Hepatocyte (in vitro differentiated cells): Measurements from ENCODE around the gene BPI.

ENCODE experiments used
- EZH2 ChIP-seq: fragments of 200-600 bp; sonication (generic); IDR thresholded peaks from 2 replicates; pipeline ENCODE4 v1.6.1; 2016; ENCODE audit warnings: antibody characterized with exemption, mild to moderate bottlenecking, borderline replicate concordance
- EZH2phosphoT487 ChIP-seq: fragments of 200-600 bp; sonication (generic); IDR thresholded peaks from one replicate; pipeline ENCODE4 v1.6.1; 2018; ENCODE audit warnings: antibody characterized with exemption, mild to moderate bottlenecking, low read depth, moderate library complexity; ENCODE audit not compliant: unreplicated experiment, severe bottlenecking
- TF ChIP-seq, protein P1 (sequence below): fragments of 200-600 bp; sonication (generic); IDR thresholded peaks from 2 replicates; pipeline ENCODE4 v1.5.1; 2016; ENCODE audit warnings: antibody characterized with exemption, mild to moderate bottlenecking; ENCODE audit not compliant: poor library complexity

DNA sequence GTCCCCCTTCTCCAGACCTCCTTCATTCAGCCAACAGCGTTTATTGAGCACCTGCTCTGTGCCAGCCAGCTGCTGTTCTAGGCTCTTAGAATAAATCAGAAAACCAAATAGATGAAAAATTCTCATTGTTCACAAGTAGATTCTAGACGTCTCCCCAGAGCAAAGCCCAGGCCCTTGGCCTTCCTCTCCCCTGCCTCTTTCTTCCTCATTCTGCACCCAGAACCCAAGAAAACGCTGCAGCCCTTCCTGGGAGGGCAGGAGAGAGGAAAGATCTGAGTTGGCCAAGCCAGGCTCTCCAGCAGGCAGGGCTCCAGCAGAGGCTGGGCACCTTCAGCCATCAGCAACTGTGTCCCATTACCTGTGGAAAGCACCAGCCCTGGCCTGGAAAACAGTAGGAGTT lies 12.0 kb upstream of the BPI start:
- TF ChIP-seq, protein P1, sequence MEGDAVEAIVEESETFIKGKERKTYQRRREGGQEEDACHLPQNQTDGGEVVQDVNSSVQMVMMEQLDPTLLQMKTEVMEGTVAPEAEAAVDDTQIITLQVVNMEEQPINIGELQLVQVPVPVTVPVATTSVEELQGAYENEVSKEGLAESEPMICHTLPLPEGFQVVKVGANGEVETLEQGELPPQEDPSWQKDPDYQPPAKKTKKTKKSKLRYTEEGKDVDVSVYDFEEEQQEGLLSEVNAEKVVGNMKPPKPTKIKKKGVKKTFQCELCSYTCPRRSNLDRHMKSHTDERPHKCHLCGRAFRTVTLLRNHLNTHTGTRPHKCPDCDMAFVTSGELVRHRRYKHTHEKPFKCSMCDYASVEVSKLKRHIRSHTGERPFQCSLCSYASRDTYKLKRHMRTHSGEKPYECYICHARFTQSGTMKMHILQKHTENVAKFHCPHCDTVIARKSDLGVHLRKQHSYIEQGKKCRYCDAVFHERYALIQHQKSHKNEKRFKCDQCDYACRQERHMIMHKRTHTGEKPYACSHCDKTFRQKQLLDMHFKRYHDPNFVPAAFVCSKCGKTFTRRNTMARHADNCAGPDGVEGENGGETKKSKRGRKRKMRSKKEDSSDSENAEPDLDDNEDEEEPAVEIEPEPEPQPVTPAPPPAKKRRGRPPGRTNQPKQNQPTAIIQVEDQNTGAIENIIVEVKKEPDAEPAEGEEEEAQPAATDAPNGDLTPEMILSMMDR, result no peak
- TF ChIP-seq EZH2, result no peak
- no peak for TF ChIP-seq EZH2phosphoT487
